ENCODE data around the gene SLC4A9.

The SLC4A9 gene

GRCh38 chr5:140367256-140368013 is 7.4 kb downstream of the SLC4A9 start:
- no peak for TF ChIP-seq CTCF (IDR thresholded peaks at IDR 0.05; ENCODE audit: extremely low read depth, missing control alignments)
- DNase-seq (ENCODE audit: low spot score), result no peak

GRCh38 chr5:140371356-140372151 is 11.6 kb downstream of the SLC4A9 start:
- TF ChIP-seq CTCF (IDR thresholded peaks at IDR 0.05; ENCODE audit: extremely low read depth, missing control alignments), result no peak

GRCh38 chr5:140372971-140373487 is 13.0 kb downstream of the SLC4A9 start:
- peak; percentile 59 for DNase-seq (ENCODE audit: low spot score)
- peak; percentile 84 for TF ChIP-seq CTCF (IDR thresholded peaks at IDR 0.05; ENCODE audit: extremely low read depth, missing control alignments)

More at GRCh38 chr5:140371356-140372151, 11.6 kb downstream of the SLC4A9 start:
- no peak for DNase-seq (ENCODE audit: low spot score)

GRCh38 chr5:140381351-140381750 is 21.4 kb downstream of the SLC4A9 start:
- TF ChIP-seq CTCF (IDR thresholded peaks at IDR 0.05; ENCODE audit: extremely low read depth, missing control alignments), result no peak
- DNase-seq (ENCODE audit: low spot score), result no peak

- DNase-seq (ENCODE audit: low spot score), result no peak
- no peak for TF ChIP-seq CTCF (IDR thresholded peaks at IDR 0.05; ENCODE audit: extremely low read depth, missing control alignments)
These were observed 22.0 kb downstream of the SLC4A9 start for GRCh38 chr5:140381972-140382371.

GRCh38 chr5:140382866-140383265 is 22.9 kb downstream of the SLC4A9 start:
- no peak for TF ChIP-seq CTCF (IDR thresholded peaks at IDR 0.05; ENCODE audit: extremely low read depth, missing control alignments)
- DNase-seq (ENCODE audit: low spot score), result no peak

- TF ChIP-seq CTCF (IDR thresholded peaks at IDR 0.05; ENCODE audit: extremely low read depth, missing control alignments), result no peak
These were observed 23.3 kb downstream of the SLC4A9 start for GRCh38 chr5:140383300-140383699.

More at GRCh38 chr5:140383300-140383699, 23.3 kb downstream of the SLC4A9 start:
- DNase-seq (ENCODE audit: low spot score), result no peak

Measured in GM20000 (cell line).